DLD1 (cell line): Measurements from ENCODE around the gene SURF4.
"Not testable (repeated sequence)": the region's sequence is repeated elsewhere in the genome, so short reads cannot be mapped to it uniquely, and the experiment has no call there.

ENCODE experiments used
- in situ Hi-C: cut with HindIII; loops from 2 replicates; pipeline ENCODE4 v1.10.0; 2017; ENCODE audit warnings: low sequenced_read_pairs

Gene SURF4

GRCh38 chr9:133400292-133400691 is 24.4 kb upstream of the SURF4 start:
- in situ Hi-C loops, result no loop called here

- in situ Hi-C loops, result no loop called here
Measured at GRCh38 chr9:133397895-133398294, 22.0 kb upstream of the SURF4 start.

- in situ Hi-C loops, result no loop called here
Measured at GRCh38 chr9:133397370-133397769, 21.5 kb upstream of the SURF4 start.

- in situ Hi-C loops, result no loop called here
Measured at GRCh38 chr9:133396952-133397351, 21.1 kb upstream of the SURF4 start.

GRCh38 chr9:133394687-133395271 is 18.9 kb upstream of the SURF4 start:
- in situ Hi-C loops, result no loop called here

- in situ Hi-C loops, result no loop called here
Measured at GRCh38 chr9:133393399-133393798, 17.5 kb upstream of the SURF4 start.

GRCh38 chr9:133392308-133392707 is 16.4 kb upstream of the SURF4 start:
- in situ Hi-C loops, result not testable (repeated sequence)

- in situ Hi-C loops, result not testable (repeated sequence)
Measured at GRCh38 chr9:133391449-133391848, 15.6 kb upstream of the SURF4 start.

GRCh38 chr9:133390713-133391112 is 14.9 kb upstream of the SURF4 start:
- in situ Hi-C loops, result no loop called here

- in situ Hi-C loops, result no loop called here
Measured at GRCh38 chr9:133389562-133389961, 13.7 kb upstream of the SURF4 start.

GRCh38 chr9:133389025-133389557 is 13.2 kb upstream of the SURF4 start:
- in situ Hi-C loops, result no loop called here

- in situ Hi-C loops, result no loop called here
Measured at GRCh38 chr9:133387680-133388079, 11.8 kb upstream of the SURF4 start.

- in situ Hi-C loops, result no loop called here
Measured at GRCh38 chr9:133386338-133386737, 10.5 kb upstream of the SURF4 start.

- in situ Hi-C loops, result no loop called here
Measured at GRCh38 chr9:133385452-133385851, 9.6 kb upstream of the SURF4 start.

GRCh38 chr9:133384736-133385321 is 9.0 kb upstream of the SURF4 start:
- in situ Hi-C loops, result no loop called here

GRCh38 chr9:133383438-133383837 is 7.6 kb upstream of the SURF4 start:
- in situ Hi-C loops, result no loop called here

- in situ Hi-C loops, result no loop called here
Measured at GRCh38 chr9:133382507-133383141, 6.8 kb upstream of the SURF4 start.

GRCh38 chr9:133380734-133381133 is 4.9 kb upstream of the SURF4 start:
- in situ Hi-C loops, result no loop called here

GRCh38 chr9:133379153-133380086 is 3.6 kb upstream of the SURF4 start:
- in situ Hi-C loops, result loop anchor here (5.0 to 10.0 kb wide), 3 partner anchors 38 to 355 kb away; partner anchors contain the start of gene REXO4

GRCh38 chr9:133378408-133378962 is 2.6 kb upstream of the SURF4 start:
- in situ Hi-C loops, result loop anchor here (5.0 to 10.0 kb wide), 3 partner anchors 39 to 354 kb away; partner anchors contain the start of gene REXO4
